SK-N-SH (cell line): ENCODE data around the gene BBIP1. TPM values are rescaled to one million over a fixed set of nuclear protein-coding genes. Genes with fewer than 3 reads are reported as not detected.

ENCODE experiments used
- CTCF ChIA-PET: fragments of 300-600, 350-600 bp; formaldehyde crosslinking; extraction: SDS; loops from one replicate; lab custom pipeline; 2021; lab: Yijun Ruan, JAX
- POLR2A ChIA-PET: fragments of 350-600 bp; sonication (Branson Sonifier 250); formaldehyde crosslinking; extraction: SDS; loops from one replicate; lab custom pipeline; 2020; ENCODE audit warnings: antibody characterized with exemption, inconsistent platforms; lab: Yijun Ruan, JAX
- DNase-seq: peaks from one replicate; pipeline ENCODE4 v3.0.0; 2012
- H2AFZ ChIP-seq: fragments of 200-600 bp; sonication (generic); 2 replicates; pipeline ENCODE4 v1.8.1; 2016; ENCODE audit warnings: antibody characterized with exemption, mild to moderate bottlenecking, low read depth
- H3F3A ChIP-seq: fragments of 200-600 bp; sonication (generic); replicated peaks from 2 replicates; pipeline ENCODE3; 2016; ENCODE audit warnings: antibody characterized with exemption, mild to moderate bottlenecking; ENCODE audit not compliant: insufficient read depth
- H3K27ac ChIP-seq, 2 experiments: fragments of 200-500 bp in 1 of 2; fragments of 200-600 bp in 1 of 2; sonication (Bioruptor generic) in 1 of 2; sonication (generic), shearing (Covaris generic) in 1 of 2; 2 replicates each; pipeline versions ENCODE4 v1.5.1 to v1.6.1; 2014 to 2016; ENCODE audit warnings: low read depth in 2 of 2, inconsistent platforms in 1 of 2, low read length in 1 of 2, mild to moderate bottlenecking in 1 of 2, mixed read lengths in 1 of 2
- H3K27me3 ChIP-seq: fragments of 200-600 bp; sonication (generic), shearing (Covaris generic); 2 replicates; pipeline ENCODE4 v1.6.1; 2016; ENCODE audit warnings: mixed run types; ENCODE audit not compliant: insufficient read depth
- H3K36me3 ChIP-seq, 2 experiments: fragments of 200-500 bp in 1 of 2; fragments of 200-600 bp in 1 of 2; sonication (Bioruptor generic) in 1 of 2; sonication (generic) in 1 of 2; replicated peaks in 1 of 2; 2 replicates each; pipeline versions ENCODE3 to v1.5.1; 2014 to 2016; ENCODE audit warnings: low read length in 1 of 2, mild to moderate bottlenecking in 1 of 2; ENCODE audit not compliant: insufficient read depth in 2 of 2, control insufficient read depth in 1 of 2
- H3K4me1 ChIP-seq, 2 experiments: fragments of 200-500 bp in 1 of 2; fragments of 200-600 bp in 1 of 2; sonication (Bioruptor generic) in 1 of 2; sonication (generic), shearing (Covaris generic) in 1 of 2; 2 replicates each; pipeline versions ENCODE4 v1.5.1 to v1.6.1; 2014 to 2016; ENCODE audit warnings: low read depth in 1 of 2, low read length in 1 of 2, mixed run types in 1 of 2; ENCODE audit not compliant: insufficient read depth in 2 of 2, control insufficient read depth in 1 of 2
- H3K4me2 ChIP-seq: fragments of 200-600 bp; sonication (generic), shearing (Covaris generic); 2 replicates; pipeline ENCODE4 v1.6.1; 2017; ENCODE audit warnings: mixed run types
- H3K4me3 ChIP-seq, 2 experiments: fragments of 200-500 bp in 1 of 2; fragments of 200-600 bp in 1 of 2; sonication (Bioruptor generic) in 1 of 2; sonication (generic), shearing (Covaris generic) in 1 of 2; 2 replicates each; pipeline versions ENCODE4 v1.5.1 to v1.8.1; 2014 to 2016; ENCODE audit warnings: low read depth in 2 of 2, inconsistent platforms in 1 of 2, low read length in 1 of 2, mild to moderate bottlenecking in 1 of 2, mixed read lengths in 1 of 2, moderate library complexity in 1 of 2
- H3K79me2 ChIP-seq: fragments of 200-600 bp; sonication (generic); 2 replicates; pipeline ENCODE4 v1.8.1; 2017; ENCODE audit warnings: mild to moderate bottlenecking; ENCODE audit not compliant: insufficient read depth
- H3K9ac ChIP-seq: fragments of 200-600 bp; sonication (generic); 2 replicates; pipeline ENCODE4 v1.6.1; 2017; ENCODE audit warnings: mixed run types
- H3K9me2 ChIP-seq: fragments of 200-600 bp; sonication (generic); 2 replicates; pipeline ENCODE4 v1.6.1; 2017; ENCODE audit warnings: mixed run types
- H3K9me3 ChIP-seq: fragments of 200-600 bp; sonication (generic); 2 replicates; pipeline ENCODE4 v1.6.1; 2017; ENCODE audit warnings: mixed run types, mild to moderate bottlenecking, moderate library complexity
- H4K20me1 ChIP-seq: fragments of 200-600 bp; sonication (generic); 2 replicates; pipeline ENCODE4 v1.6.1; 2017; ENCODE audit warnings: mild to moderate bottlenecking, mixed run types; ENCODE audit not compliant: insufficient read depth
- CHD2 ChIP-seq: fragments of 150-350 bp; IDR thresholded peaks from 2 replicates; pipeline ENCODE4 v1.6.1; 2018; ENCODE audit warnings: low read length; ENCODE audit not compliant: partially characterized antibody
- ELF1 ChIP-seq: IDR thresholded peaks from 2 replicates; pipeline ENCODE4 v1.4.0; 2012
- EP300 ChIP-seq, 2 experiments: IDR thresholded peaks; 2 replicates each; pipeline versions ENCODE4 v1.4.0 to v1.6.1; 2012; ENCODE audit warnings: borderline replicate concordance in 1 of 2, low read depth in 1 of 2, low read length in 1 of 2
- FOSL2 ChIP-seq: IDR thresholded peaks from 2 replicates; pipeline ENCODE4 v1.4.0; 2012; ENCODE audit warnings: low read depth, mild to moderate bottlenecking, moderate library complexity, borderline replicate concordance
- FOXM1 ChIP-seq: IDR thresholded peaks from 2 replicates; pipeline ENCODE4 v1.4.0; 2012; ENCODE audit warnings: low read depth, mild to moderate bottlenecking
- GABPA ChIP-seq: IDR thresholded peaks from 2 replicates; pipeline ENCODE4 v1.4.0; 2012; ENCODE audit warnings: low read depth, mild to moderate bottlenecking
- IRF3 ChIP-seq: fragments of 150-350 bp; IDR thresholded peaks from 2 replicates; pipeline ENCODE4 v1.6.1; 2016; ENCODE audit warnings: mild to moderate bottlenecking, low read depth, low read length
- MAX ChIP-seq: IDR thresholded peaks from 2 replicates; pipeline ENCODE4 v1.4.0; 2012; ENCODE audit warnings: low read depth
- MXI1 ChIP-seq: IDR thresholded peaks from 2 replicates; pipeline ENCODE4 v1.6.1; 2012; ENCODE audit warnings: mild to moderate bottlenecking, low read depth, low read length, improper control_type of control experiment
- NRF1 ChIP-seq: IDR thresholded peaks from 2 replicates; pipeline ENCODE4 v1.6.1; 2012; ENCODE audit warnings: low read depth, mild to moderate bottlenecking, low read length
- POLR2AphosphoS5 ChIP-seq: IDR thresholded peaks from 2 replicates; pipeline ENCODE4 v1.6.1; 2012; ENCODE audit warnings: low read depth, low read length
- RAD21 ChIP-seq: IDR thresholded peaks from 2 replicates; pipeline ENCODE4 v1.6.1; 2012; ENCODE audit warnings: mild to moderate bottlenecking, low read length
- REST ChIP-seq: IDR thresholded peaks from 2 replicates; pipeline ENCODE4 v1.6.1; 2012; ENCODE audit warnings: mild to moderate bottlenecking, low read depth, low read length, moderate library complexity
- RFX5 ChIP-seq: IDR thresholded peaks from 2 replicates; pipeline ENCODE4 v1.6.1; 2012; ENCODE audit warnings: mild to moderate bottlenecking, improper control_type of control experiment, low read length
- SMC3 ChIP-seq: IDR thresholded peaks from 2 replicates; pipeline ENCODE4 v1.6.1; 2012; ENCODE audit warnings: low read depth, low read length, improper control_type of control experiment
- TAF1 ChIP-seq: IDR thresholded peaks from 2 replicates; pipeline ENCODE4 v1.6.1; 2012; ENCODE audit warnings: low read depth, mild to moderate bottlenecking, low read length, moderate library complexity, borderline replicate concordance
- TCF12 ChIP-seq: IDR thresholded peaks from 2 replicates; pipeline ENCODE4 v1.4.0; 2012
- TEAD4 ChIP-seq: IDR thresholded peaks from 2 replicates; pipeline ENCODE4 v1.4.0; 2012; ENCODE audit warnings: mild to moderate bottlenecking, borderline replicate concordance; ENCODE audit not compliant: insufficient read depth
- USF1 ChIP-seq: IDR thresholded peaks from 2 replicates; pipeline ENCODE4 v1.4.0; 2012; ENCODE audit warnings: low read depth, borderline replicate concordance
- YY1 ChIP-seq: IDR thresholded peaks from 2 replicates; pipeline ENCODE4 v1.4.0; 2012; ENCODE audit warnings: low read depth, mild to moderate bottlenecking
- ZBTB33 ChIP-seq: IDR thresholded peaks from 2 replicates; pipeline ENCODE4 v1.4.0; 2012; ENCODE audit warnings: low read depth, borderline replicate concordance
- WGBS: methylation state at CpG from one replicate; pipeline ENCODE4 v1.1.6; 2017; ENCODE audit warnings: low lambda C conversion rate; 5-methylcytosine and 5-hydroxymethylcytosine counted together
- polyA plus RNA-seq, 3 experiments: library from polyadenylated mRNA; depleted of rRNA; stranded (reverse); fragments of >200 nt; gene quantifications; 2 replicates each; pipeline ENCODE4 v1.2.3, GENCODE V29; 2012

The BBIP1 gene
- polyA plus RNA-seq, 1 of the 3 experiments (the other 2 are of a cell fraction): 16.2 TPM

- peaks cover 13% of the 10 kb centered on the region; the same call in 1 of the 2 replicates for H4K20me1 ChIP-seq
- peaks cover 0 to 30% of the 10 kb centered on the region in 2 experiments; a peak in 2 of 4 replicates for H3K4me1 ChIP-seq
- DNase-seq: peak; percentile 93
- H3K9me2 ChIP-seq: no peaks in the 10 kb centered on the region
- H3K27me3 ChIP-seq: no peaks in the 10 kb centered on the region
- peak within 1 kb of the TSS; percentile 96 for H2AFZ ChIP-seq
- peaks cover 5 to 8% of the 10 kb centered on the region in 2 experiments for H3K36me3 ChIP-seq
- 4% methylated on average over 36 of the region's 47 CpGs for WGBS
- peaks cover 3% of the 10 kb centered on the region for H3F3A ChIP-seq
- POLR2A ChIA-PET: interaction anchor here (0.6 to 1.3 kb wide), 10 partner anchors 11 to 90 kb away, joined by 3 to 12 read pairs (median 4); no protein-coding TSS in a partner anchor
- H3K27ac ChIP-seq: peak within 1 kb of the TSS; percentile 88 to 97
- peaks cover 36% of the 10 kb centered on the region for H3K79me2 ChIP-seq
- H3K9me3 ChIP-seq: no peaks in the 10 kb centered on the region
- peak within 1 kb of the TSS; percentile 86 for H3K4me2 ChIP-seq
- peak within 1 kb of the TSS; percentile 74 to 91 for H3K4me3 ChIP-seq
- H3K9ac ChIP-seq: peak within 1 kb of the TSS; percentile 88
- CTCF ChIA-PET: interaction anchor here (0.6 to 1.0 kb wide), 4 partner anchors 68 to 271 kb away, joined by 3 read pairs; no protein-coding TSS in a partner anchor
- TF ChIP-seq ELF1: no peak
- peak in 1 of 2 experiments; percentile 66; a peak in 2 of 4 replicates for TF ChIP-seq EP300 (IDR thresholded peaks at IDR 0.05; ENCODE audit: borderline replicate concordance in 1 of 2, low read depth in 1 of 2, low read length in 1 of 2)
- TF ChIP-seq MAX: peak; percentile 82
- no peak for TF ChIP-seq IRF3
- peak; percentile 62 for TF ChIP-seq POLR2AphosphoS5
- TF ChIP-seq FOXM1: no peak
- peak; percentile 65; the same call in 1 of the 2 replicates for TF ChIP-seq MXI1
- peak; percentile 32; the same call in 1 of the 2 replicates for TF ChIP-seq USF1
- no peak for TF ChIP-seq ZBTB33
- peak; percentile 56; the same call in 1 of the 2 replicates for TF ChIP-seq TAF1
- no peak for TF ChIP-seq SMC3
- no peak for TF ChIP-seq GABPA
- no peak for TF ChIP-seq FOSL2
- TF ChIP-seq RAD21: no peak
- TF ChIP-seq RFX5: peak; percentile 98
- no peak for TF ChIP-seq TCF12
- peak; percentile 28 for TF ChIP-seq CHD2
- no peak for TF ChIP-seq TEAD4
- peak; percentile 84 for TF ChIP-seq NRF1
- no peak for TF ChIP-seq REST
- 0 out of 2 replicates have a peak, but pooled peaks have one; percentile 36 for TF ChIP-seq YY1
Measured at GRCh38 chr10:110871298-110872084, 47.5 kb downstream of the BBIP1 start, which contains the start of gene PDCD4. Gene PDCD4, plus strand, starts transcription at chr10:110871928. Its CDS starts 4,100 bp downstream, at chr10:110876028.
